ENCODE measurements around the gene ZNF518A.

ZNF518A gene

DNA sequence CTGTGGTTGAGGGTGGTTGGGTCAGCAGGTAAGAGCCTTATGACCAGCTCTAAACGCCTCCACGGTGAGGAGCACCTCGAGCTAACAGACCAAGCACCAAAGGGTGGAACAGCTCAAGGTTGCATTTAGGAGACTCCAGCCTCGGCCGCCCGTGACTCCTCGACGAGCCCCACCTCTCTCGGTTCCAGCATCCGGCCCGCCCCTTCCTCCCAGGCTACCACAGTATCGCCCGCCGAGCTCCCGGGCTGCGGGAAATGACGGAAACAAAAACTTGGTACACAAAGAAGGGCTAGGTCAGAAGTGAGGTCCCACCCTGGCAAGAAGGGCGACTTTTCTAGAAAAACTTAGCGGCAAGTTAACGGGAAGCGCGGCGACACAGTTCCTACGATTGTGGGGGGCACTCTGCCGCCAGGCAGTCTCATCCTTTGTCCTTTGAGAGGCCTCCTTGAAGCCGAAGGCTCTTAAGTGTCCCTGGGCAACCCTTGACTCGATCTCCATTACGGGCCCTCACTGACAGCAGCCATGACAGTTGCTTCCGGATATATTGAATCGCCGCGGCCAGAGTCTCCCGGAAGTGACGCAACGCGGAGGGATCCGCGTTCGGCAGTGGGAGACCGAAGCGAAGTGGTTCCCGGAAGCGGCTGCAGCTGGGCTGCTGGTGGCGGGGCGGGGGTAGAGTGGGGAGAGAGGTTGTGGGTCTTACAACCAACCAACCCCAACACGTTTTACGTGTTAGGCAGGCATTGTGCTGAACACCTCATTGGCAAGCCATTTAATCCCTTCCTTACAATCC, 40.2 kb upstream of the ZNF518A start (continued):
- TF ChIP-seq OVOL3 (tag by site-specific recombination; IDR thresholded peaks at IDR 0.05) (peak; percentile 62; the same call in 1 of the 2 replicates), ZNF433 (tag by site-specific recombination; IDR thresholded peaks at IDR 0.05; ENCODE audit: low read depth) (no peak), ZNF423 (tag by site-specific recombination; IDR thresholded peaks at IDR 0.05) (no peak), ZNF791 (tag by site-specific recombination; IDR thresholded peaks at IDR 0.05) (no peak), SP7 (tag by site-specific recombination; IDR thresholded peaks at IDR 0.05) (peak; percentile 85), ZNF138 (tag by site-specific recombination; IDR thresholded peaks at IDR 0.05; ENCODE audit: borderline replicate concordance) (no peak), REPIN1 (tag by site-specific recombination; IDR thresholded peaks at IDR 0.05; ENCODE audit: low read depth) (0 out of 2 replicates have a peak, but pooled peaks have one; percentile 15), ZBTB21 (tag by site-specific recombination; IDR thresholded peaks at IDR 0.05) (peak; percentile 93), ZNF175 (tag by site-specific recombination; IDR thresholded peaks at IDR 0.05) (no peak), KLF17 (tag by site-specific recombination; IDR thresholded peaks at IDR 0.05) (peak; percentile 83), ZNF341 (tag by site-specific recombination; IDR thresholded peaks at IDR 0.05; ENCODE audit: low read depth) (peak; percentile 96), ZXDB (tag by site-specific recombination; IDR thresholded peaks at IDR 0.05) (peak; percentile 92), ZNF561 (tag by site-specific recombination; IDR thresholded peaks at IDR 0.05; ENCODE audit: borderline replicate concordance) (peak; percentile 90), ZNF324 (tag by site-specific recombination; IDR thresholded peaks at IDR 0.05) (peak; percentile 59; the same call in 1 of the 2 replicates), EGR2 (tag by site-specific recombination; IDR thresholded peaks at IDR 0.05; ENCODE audit: low read depth) (peak; percentile 50; the same call in 1 of the 2 replicates), ZNF571 (tag by site-specific recombination; IDR thresholded peaks at IDR 0.05) (no peak), ZNF660 (tag by site-specific recombination; IDR thresholded peaks at IDR 0.05) (peak; percentile 83), ZNF23 (tag by site-specific recombination; IDR thresholded peaks at IDR 0.05; ENCODE audit: borderline replicate concordance) (no peak), ZNF449 (tag by site-specific recombination; IDR thresholded peaks at IDR 0.05) (no peak), ZNF600 (tag by site-specific recombination; IDR thresholded peaks at IDR 0.05) (0 out of 2 replicates have a peak, but pooled peaks have one; percentile 14), SP2 (tag by site-specific recombination; IDR thresholded peaks at IDR 0.05) (peak; percentile 89), ZFHX2 (tag by site-specific recombination; conservative IDR thresholded peaks at IDR 0.05) (peak; percentile 46; the same call in 1 of the 2 replicates), ZNF701 (tag by site-specific recombination; IDR thresholded peaks at IDR 0.05) (peak; percentile 93), ZNF792 (tag by site-specific recombination; IDR thresholded peaks at IDR 0.05) (0 out of 2 replicates have a peak, but pooled peaks have one; percentile 13), ZNF843 (tag by site-specific recombination; IDR thresholded peaks at IDR 0.05) (peak; percentile 61), ZNF37A (tag by site-specific recombination; IDR thresholded peaks at IDR 0.05) (no peak), KLF9 (tag by site-specific recombination; IDR thresholded peaks at IDR 0.05; ENCODE audit: low read depth) (peak; percentile 79), ZNF426 (tag by site-specific recombination; IDR thresholded peaks at IDR 0.05) (no peak; the same call in 1 of the 2 replicates), ZNF747 (tag by site-specific recombination; IDR thresholded peaks at IDR 0.05) (no peak), ZNF555 (tag by site-specific recombination; conservative IDR thresholded peaks at IDR 0.05) (no peak)
- TF ChIP-seq, protein P1, sequence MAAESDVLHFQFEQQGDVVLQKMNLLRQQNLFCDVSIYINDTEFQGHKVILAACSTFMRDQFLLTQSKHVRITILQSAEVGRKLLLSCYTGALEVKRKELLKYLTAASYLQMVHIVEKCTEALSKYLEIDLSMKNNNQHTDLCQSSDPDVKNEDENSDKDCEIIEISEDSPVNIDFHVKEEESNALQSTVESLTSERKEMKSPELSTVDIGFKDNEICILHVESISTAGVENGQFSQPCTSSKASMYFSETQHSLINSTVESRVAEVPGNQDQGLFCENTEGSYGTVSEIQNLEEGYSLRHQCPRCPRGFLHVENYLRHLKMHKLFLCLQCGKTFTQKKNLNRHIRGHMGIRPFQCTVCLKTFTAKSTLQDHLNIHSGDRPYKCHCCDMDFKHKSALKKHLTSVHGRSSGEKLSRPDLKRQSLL (tag by site-specific recombination; IDR thresholded peaks at IDR 0.05), result peak; percentile 96
- TF ChIP-seq, protein P2, sequence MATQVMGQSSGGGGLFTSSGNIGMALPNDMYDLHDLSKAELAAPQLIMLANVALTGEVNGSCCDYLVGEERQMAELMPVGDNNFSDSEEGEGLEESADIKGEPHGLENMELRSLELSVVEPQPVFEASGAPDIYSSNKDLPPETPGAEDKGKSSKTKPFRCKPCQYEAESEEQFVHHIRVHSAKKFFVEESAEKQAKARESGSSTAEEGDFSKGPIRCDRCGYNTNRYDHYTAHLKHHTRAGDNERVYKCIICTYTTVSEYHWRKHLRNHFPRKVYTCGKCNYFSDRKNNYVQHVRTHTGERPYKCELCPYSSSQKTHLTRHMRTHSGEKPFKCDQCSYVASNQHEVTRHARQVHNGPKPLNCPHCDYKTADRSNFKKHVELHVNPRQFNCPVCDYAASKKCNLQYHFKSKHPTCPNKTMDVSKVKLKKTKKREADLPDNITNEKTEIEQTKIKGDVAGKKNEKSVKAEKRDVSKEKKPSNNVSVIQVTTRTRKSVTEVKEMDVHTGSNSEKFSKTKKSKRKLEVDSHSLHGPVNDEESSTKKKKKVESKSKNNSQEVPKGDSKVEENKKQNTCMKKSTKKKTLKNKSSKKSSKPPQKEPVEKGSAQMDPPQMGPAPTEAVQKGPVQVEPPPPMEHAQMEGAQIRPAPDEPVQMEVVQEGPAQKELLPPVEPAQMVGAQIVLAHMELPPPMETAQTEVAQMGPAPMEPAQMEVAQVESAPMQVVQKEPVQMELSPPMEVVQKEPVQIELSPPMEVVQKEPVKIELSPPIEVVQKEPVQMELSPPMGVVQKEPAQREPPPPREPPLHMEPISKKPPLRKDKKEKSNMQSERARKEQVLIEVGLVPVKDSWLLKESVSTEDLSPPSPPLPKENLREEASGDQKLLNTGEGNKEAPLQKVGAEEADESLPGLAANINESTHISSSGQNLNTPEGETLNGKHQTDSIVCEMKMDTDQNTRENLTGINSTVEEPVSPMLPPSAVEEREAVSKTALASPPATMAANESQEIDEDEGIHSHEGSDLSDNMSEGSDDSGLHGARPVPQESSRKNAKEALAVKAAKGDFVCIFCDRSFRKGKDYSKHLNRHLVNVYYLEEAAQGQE (tag by site-specific recombination; IDR thresholded peaks at IDR 0.05), result no peak; the same call in 1 of the 2 replicates

All from HEK293 (cell line).